HepG2 (cell line): ENCODE data around the gene HS3ST5. TPM values are rescaled to one million over a fixed set of nuclear protein-coding genes. Genes with fewer than 3 reads are reported as not detected.

Source experiments
- HES4 ChIP-seq: sonication (generic); formaldehyde crosslinking; IDR thresholded peaks from 2 replicates; pipeline ENCODE4 v1.9.0; 2021; ENCODE audit warnings: mild to moderate bottlenecking, missing genetic modification reagents, borderline replicate concordance
- HOMEZ ChIP-seq: IDR thresholded peaks from 2 replicates; pipeline ENCODE4 v1.6.1; 2016; ENCODE audit warnings: low read depth
- ZNF318 ChIP-seq: sonication (generic); formaldehyde crosslinking; IDR thresholded peaks from 2 replicates; pipeline ENCODE4 v1.4.0; 2020; ENCODE audit warnings: mild to moderate bottlenecking, missing genetic modification reagents
- ZSCAN30 ChIP-seq: sonication (generic); formaldehyde crosslinking; IDR thresholded peaks from 2 replicates; pipeline ENCODE4 v1.5.0; 2020; ENCODE audit warnings: mild to moderate bottlenecking, missing genetic modification reagents
- polyA plus RNA-seq, 8 experiments: library from polyadenylated mRNA; depleted of rRNA in 3 of 8; stranded (reverse) in 7 of 8; unstranded in 1 of 8; fragments of >200 nt; fragmentation: Illumina TruSeq in 4 of 8; extraction: Trizol in 4 of 8; gene quantifications; 2 replicates each; pipeline versions ENCODE4 v1.2.1 to v1.2.3, GENCODE V29; 2011 to 2016; ENCODE audit warnings: low read depth in 4 of 8, missing spikeins in 1 of 8, mixed read lengths in 1 of 8; ENCODE audit not compliant: insufficient read depth in 1 of 8
- total RNA-seq, 5 experiments: library from RNA; depleted of rRNA; stranded (reverse); fragments of >200 nt; fragmentation: Illumina TruSeq; extraction: Trizol; gene quantifications; 2 replicates each; pipeline ENCODE4 v1.2.3, GENCODE V29; 2016; ENCODE audit warnings: low read depth in 1 of 5

The HS3ST5 gene
- total and polyA plus RNA-seq, 2 of the 13 experiments (the other 11 are each of a cell fraction or from before 2014, with no cell fraction given): 1.1 to 1.6 TPM

GRCh38 chr6:114362957-114363356 is 20.1 kb upstream of the HS3ST5 start (continued):
- no peak for TF ChIP-seq HOMEZ (CRISPR knock-in tag)
- TF ChIP-seq ZSCAN30 (CRISPR knock-in tag): no peak
- TF ChIP-seq HES4 (CRISPR knock-in tag): no peak
- TF ChIP-seq ZNF318: no peak
